Stimulated activated CD4-positive, alpha-beta T cell treated with anti-CD3 and anti-CD28 coated beads, Interleukin-1b, Interleukin-23, amount 100 ng/mL, for 48 hours (primary cell): ENCODE measurements around the gene LFNG.

Source experiments
- DNase-seq: peaks from one replicate; pipeline ENCODE4 v3.0.0-alpha.2; 2020

LFNG gene

DNA sequence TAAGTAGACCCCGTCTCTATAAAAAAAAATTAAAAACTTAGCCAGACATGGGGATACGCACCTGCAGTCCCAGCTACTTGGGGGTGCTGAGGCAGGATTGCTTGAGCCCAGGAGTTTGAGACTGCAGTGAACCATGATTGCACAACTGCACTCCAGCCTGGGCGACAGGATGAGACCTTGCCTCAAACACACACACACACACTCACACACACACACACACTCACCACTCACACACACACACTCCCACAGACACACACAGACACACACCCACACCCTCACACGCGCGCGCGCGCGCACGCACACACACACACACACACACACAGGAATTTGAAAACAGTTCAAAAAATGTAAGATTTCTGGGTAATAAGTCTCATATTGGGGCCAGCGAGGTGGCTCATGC lies 34.7 kb upstream of the LFNG start:
- DNase-seq, result no peak

DNA sequence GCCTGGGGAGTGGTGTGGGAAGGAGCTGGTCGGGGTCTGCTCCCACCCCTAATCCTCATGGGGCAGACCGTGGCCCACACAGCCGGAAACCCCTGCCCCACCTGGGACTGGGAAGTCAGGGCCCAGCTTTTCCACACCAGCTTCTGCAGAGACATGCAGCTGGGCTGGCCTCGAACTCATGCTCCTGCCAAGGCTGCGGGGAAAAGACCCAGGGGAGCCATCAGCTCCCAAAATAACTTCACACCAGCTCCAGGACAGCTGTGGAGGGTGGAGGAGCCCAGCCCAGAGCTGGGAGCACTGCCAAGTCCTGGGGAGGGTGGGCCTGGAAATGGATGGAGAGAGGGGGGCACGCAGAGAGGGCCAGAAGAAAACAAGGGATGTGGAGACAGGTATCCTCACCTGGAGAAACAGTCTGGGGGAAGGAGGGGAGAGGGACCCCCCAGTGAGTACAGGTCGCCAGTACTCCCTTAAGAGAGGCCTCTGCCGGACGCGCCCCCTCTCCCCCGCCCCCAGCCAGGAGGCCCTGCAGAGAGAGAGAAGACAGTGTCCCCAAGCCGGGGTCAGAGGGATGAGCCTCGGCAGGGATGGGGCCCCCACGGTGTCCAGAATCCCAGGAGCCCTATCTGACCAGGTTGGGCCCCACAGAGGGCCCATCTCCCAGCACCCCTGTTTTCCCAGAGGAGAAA lies 31.8 kb upstream of the LFNG start:
- DNase-seq, result no peak

DNA sequence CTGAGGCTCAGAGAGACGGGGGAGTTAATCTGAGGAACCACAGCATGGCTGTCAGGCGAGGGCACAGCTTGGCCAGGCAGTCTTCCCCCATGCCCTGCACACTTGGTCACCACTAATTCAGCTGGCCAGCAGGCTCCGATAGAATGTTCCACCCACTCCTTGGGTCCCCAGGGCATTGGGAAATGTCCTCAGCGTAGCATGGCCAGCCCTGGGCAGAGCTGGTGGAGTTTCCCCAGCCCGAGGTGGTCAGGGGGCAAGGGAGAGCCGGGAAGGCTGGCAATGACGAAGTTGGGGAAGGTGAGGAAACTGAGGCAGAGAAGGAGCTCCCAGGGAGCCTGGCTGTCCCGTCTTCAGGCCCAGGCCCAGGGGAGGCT lies 31.3 kb upstream of the LFNG start:
- DNase-seq, result no peak

DNA sequence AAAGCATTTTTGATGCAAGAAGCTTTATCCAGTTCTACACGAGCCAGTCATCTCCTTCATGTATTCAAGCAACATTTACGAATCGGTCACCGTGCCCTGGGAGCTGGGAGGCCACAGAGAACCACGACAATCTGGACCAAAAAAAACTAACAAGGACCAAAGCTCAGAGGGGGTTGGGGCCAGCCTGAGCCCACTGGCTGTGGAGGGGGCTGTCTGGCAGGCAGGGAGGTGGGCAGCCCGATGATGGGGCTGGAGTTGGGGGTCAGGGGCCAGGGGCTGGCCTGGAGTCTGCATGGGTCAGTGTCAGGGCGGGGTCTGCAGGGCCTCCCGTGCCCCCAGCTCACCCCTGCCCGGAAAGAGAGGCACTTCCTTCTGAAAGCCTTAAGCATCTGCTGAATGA lies 30.9 kb upstream of the LFNG start:
- DNase-seq, result no peak

DNA sequence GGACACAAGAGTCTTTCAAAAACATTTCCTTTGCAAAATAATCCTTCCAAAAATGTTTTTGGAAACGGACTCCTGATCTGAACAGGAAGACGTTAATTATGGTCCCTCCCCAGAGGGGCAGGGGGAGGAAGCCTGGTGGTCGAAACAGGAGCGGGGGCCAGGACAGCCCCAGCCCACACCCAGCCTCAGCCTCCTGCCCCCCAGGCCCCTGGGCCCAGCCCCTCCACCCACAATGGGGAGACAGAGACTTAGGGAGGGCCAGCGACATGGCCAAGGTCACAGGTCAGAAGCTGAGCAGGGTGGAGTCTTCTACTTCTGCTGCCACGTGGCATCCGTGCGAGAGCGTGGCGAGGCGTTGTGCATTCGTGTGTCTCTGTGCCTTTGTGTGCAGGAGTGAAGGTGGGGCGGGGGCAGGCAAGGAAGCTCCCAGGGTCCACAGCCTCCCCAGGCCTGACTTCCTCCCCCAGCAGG lies 29.4 kb upstream of the LFNG start:
- DNase-seq, result no peak

DNA sequence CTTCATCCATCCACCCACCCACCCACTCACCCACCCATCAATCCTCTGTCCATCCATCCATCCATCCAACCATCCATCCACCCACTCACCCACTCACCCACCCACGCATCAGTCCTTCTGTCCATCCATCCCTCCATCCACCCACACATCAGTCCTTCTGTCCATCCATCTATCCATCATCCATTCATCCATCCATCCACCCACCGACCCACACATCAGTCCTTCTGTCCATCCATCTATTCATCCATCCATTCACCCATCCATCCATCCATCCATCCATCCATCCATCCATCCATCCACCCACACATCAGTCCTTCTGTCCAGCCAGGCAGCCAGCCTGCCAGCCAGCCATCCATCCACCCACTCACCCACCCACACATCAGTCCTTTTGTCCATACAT lies 27.5 kb upstream of the LFNG start:
- DNase-seq, result no peak

DNA sequence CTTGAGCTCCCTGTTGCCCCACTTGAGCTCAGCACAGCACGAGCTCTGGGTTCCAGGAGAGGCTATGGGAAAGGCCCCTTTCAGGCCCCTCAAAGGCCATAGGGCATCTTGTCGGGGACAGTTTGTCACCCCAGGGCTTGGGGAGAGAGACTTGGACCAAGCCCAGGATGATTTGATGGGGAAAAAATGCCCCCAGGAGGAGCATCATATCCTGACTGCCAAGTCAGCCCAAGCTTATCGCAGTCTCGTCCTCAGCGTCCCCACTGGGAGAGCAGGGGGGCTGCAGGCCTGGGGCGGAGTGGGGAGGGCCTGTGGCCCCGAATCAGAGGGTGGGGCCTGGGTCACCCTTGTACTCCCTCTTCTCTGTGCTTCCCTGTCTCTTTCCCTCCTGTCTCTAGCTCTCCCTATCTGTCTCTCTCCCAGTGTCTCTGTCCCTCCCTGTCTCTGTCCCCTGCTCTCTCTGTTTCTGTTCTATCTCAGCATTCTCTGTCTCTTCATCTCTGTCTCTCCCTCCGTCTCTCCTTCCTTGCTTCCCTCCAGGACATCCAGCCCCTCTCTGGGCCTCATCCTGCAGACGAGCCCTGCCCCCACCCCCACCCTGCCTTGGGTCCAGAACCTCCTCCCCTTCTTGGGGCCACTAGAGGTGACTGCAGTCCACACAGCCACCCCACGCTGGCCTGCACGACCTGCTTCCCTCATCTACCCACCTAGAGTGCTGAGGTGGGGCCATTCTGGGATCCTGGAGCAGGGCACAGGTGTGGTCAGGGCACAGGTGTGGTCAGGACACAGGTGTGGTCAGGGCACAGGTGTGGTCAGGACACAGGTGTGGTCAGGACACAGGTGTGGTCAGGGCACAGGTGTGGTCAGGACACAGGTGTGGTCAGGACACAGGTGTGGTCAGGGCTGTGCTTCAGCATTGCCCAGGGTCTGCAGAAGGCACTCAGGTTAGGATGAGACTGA lies 26.1 kb upstream of the LFNG start:
- no peak for DNase-seq

DNA sequence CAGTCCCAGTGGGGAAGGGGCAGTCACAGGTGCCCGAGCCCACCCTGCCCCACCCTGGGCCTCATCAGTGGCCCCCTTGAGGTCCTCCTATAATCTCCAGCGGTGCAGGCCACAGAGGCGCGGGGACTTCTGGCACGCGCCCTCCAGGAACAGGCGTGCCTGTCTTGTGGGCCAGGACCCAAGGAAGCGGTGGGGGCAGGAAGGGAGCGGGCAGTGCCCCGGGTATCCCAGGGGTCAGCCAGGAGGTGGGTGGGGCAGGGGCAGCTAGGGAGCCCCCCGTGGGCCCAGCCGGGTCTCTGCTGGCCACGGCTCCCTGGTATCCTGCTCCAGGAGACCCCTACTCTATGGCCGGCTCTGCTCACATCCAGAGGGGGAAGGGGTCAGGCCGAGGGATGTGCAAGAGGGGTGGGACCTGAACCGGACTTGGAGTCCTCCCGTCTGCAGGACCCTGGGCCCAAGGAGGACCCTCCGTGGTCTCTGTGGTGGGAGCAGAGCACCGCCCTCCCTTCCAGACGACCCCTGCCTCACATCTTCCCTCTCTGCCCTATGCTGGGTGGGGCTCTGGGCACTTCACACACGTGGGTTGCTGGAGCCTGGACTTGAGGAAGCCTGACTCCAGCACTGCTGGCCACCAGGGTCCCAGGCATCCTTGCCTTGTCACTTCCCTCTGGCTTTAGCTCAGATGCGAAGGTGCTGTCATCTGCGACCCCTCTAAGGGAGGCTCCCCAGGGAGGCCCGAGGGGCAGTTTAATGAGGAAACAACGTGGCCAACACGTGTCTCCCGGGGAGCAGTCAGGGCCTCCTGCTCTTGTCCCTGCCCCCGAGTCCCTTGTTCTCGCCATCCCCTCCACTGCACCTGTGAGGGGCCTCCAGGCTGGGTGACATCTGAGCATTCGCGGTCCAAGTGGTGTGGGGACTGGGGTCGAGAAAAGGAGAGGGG lies 25.1 kb upstream of the LFNG start:
- DNase-seq, result no peak

DNA sequence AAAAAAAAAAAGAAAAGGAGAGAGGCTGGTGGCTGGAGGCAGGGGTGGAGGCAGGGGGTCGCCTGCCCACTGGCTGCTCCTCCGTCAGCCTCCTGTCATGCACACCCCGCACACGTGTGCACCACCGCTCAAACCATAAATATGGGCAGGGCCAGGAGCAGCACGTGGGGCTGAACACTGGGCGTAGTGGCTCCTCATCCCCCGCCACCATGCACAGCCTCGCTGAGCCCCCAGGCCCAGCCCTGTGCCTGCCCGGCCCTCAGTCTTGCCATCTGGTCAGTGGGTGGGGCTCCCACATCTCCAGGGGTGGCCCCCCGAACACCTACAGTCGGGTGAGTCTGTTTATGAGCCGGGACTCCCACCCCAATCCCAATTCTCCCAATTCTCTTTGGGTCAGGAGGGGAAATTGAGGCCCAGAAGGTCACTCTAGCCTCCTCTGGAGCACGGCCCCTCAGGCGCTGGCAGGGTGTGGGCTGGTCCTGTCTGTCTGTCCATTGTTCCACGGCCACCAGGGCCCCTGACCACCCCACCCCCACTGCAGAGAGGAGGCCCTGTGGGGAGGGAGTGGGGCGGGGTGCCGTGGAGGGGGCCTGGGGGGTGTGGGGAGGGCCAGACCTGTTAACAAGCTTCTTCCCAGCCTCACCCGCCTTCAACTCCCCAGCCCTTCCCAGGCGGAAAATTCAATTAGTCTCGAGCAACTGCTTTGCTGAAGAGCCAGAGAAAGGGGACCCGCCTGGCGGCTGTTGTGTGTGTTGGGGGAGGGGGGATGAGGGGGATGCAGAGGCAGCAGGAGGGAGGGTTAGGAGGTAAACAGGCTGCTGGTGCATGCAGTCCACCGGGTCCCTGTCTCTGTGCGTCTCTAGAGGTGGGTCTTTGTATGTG lies 23.9 kb upstream of the LFNG start:
- no peak for DNase-seq

DNA sequence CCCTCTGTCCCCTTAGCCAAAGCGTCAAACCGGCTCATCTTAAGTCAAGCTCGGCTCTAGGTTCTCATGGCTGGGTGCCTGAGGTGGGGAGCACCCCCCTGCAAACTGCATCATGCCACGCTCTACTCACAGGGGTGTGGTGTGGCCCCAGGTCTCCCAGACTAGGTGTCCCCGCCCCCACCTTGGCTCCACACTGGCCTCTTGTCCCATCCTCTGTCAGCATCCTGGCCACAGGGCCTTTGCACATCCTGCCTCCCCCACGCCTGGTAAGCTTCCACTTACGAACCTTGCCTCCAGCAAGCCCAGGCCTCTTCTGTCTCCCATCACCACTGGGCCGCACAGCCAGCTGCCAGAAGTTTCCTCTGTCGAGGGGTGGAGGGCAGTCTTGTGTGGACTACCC lies 23.2 kb upstream of the LFNG start:
- no peak for DNase-seq

DNA sequence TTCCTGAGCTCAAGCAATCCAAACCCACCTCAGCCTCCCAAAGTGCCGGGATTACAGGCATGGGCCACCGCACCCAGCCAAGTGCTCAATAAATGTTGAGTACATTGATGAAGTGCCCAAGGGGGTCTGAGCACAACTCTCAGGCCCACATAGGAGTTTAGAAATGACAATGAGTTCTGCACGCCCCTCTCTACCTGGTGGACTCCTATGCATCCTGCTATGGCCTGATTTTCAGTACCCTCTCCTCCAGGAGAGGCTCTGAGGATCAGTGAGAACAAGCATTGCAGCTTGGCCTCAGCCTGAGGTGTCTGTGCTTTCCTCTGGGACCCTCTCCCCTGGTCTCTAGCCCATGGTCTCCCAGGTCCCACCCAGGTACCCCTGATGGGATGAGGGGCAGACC lies 22.5 kb upstream of the LFNG start:
- DNase-seq, result no peak

DNA sequence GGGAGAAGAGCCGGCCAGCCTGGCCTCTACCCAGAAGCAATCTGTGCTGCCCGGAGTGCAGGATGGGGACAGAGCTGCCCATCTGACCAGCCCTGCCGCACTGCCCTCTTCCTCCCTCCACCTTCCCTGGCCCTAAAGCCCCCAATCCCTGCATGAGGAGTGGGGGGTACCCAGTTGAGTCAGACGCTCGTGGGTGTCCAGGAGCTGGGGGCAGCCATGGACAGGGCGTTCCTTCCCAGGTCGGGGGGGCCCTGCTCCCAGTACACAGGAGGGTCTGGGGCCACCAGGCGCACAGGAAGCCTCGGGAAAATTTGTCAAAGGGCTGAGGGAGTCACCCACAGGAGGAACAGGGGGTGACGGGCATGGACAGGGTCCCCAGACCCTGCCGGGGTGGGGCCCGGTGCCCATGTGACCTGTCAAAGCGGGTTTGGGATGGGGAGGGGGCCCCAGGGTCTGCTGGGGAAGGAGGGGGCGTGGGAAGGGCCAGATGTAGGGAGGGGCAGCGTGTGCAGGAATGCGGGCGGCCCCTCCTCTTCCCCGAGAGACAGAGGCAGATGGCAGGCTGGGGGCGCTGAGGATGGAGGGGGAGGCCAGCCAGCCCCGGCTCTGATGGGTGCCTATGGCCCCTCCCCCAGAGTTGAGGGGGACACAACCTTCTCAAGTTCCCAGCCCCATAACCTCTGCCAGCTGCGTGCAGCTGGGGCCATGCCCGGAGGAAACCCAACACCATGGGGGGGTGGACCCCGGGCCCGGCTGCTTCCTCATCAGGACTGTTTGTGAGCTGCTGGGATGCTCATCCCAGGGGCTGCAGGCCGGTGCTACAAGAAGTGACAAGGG lies 21.9 kb upstream of the LFNG start:
- DNase-seq, result no peak

DNA sequence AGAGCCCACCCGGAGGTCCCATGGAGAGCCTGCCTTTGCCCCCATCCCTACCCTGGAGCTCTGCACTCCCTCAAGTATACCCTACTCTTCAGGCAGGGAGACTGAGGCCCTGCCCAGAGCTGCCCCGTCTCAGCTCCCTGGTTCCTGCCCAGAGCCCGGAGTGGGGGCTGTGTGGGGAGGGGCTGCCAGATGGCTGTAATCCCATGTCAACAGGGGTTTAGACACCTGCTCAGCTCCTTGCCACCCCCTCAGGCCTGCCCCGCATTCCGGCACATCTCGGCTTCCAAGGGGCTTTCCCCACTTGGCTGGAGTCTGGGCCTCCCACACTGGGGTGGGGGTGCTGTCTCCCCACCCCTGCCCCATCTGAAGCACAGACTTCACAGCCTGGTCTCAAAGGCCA lies 20.9 kb upstream of the LFNG start:
- DNase-seq, result no peak

DNA sequence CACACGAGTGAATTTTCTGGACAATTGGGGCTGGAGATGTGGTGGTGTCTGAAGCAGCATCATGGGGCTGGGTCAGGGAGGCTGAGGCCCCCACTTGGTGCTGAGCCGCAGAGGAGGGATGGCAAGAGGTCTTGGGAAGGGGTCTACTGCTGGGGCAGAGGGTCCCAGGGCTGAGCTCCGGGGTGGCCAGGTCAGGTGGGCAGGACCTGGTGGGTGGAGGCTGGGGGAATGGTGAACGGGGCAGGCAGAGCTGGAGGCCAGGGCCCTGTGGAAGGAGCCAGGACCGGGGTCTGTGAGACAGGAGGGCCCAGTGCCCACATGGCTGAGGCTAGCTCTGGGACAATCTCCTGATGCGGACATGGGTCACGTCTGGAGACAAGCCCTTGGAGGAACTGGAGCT lies 20.4 kb upstream of the LFNG start:
- no peak for DNase-seq

DNA sequence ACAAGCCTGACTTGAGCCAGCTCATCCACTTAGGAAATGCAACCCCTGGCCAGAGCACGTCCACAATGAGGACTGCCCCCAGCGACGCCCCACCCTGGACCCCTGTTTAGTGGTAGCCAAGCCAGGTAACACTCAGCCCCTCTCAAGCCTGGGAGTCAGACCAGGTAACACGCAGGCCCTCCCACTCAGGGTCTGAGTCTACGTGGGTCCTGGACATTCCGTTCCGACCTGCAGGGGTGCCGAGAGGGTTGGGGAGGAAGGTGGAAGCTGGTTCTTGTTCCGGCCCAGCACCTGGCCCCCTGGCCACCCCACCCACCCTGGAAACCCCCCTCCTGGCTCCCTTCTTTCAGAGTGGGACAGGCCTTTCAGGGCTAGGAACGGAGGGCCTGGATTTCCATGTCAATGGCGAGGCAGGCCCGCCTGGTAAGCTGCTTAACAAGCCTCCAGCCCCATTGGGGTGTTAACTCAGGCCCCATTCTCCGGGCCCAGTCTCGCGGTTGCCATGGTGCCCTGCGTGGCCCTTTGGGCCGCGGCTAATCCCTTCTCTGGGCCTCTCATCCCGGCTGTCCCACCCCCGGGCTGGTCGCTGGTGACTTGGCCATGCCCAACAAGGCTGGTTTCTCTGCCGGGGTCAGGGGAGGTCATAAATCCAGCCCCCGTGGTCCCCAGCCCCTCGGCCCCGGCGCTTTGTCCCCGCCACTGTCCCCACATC lies 19.7 kb upstream of the LFNG start:
- no peak for DNase-seq

DNA sequence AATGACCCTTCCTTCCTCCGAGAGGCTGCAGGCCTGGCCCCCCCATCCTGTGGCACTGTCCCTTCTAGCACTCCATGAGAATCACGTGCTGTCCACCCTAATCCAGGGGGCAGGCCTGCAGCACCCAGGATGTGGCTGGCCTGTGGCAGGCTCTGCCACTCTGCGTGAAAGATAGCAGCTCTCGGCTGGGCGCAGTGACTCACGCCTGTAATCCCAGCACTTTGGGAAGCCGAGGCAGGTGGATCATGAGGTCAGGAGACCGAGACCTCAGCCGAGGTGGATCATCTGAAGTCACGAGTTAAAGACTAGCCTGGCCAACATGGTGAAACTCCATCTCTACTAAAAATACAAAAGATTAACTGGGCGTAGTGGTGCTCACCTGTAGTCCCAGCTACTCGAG lies 18.9 kb upstream of the LFNG start:
- DNase-seq, result no peak

DNA sequence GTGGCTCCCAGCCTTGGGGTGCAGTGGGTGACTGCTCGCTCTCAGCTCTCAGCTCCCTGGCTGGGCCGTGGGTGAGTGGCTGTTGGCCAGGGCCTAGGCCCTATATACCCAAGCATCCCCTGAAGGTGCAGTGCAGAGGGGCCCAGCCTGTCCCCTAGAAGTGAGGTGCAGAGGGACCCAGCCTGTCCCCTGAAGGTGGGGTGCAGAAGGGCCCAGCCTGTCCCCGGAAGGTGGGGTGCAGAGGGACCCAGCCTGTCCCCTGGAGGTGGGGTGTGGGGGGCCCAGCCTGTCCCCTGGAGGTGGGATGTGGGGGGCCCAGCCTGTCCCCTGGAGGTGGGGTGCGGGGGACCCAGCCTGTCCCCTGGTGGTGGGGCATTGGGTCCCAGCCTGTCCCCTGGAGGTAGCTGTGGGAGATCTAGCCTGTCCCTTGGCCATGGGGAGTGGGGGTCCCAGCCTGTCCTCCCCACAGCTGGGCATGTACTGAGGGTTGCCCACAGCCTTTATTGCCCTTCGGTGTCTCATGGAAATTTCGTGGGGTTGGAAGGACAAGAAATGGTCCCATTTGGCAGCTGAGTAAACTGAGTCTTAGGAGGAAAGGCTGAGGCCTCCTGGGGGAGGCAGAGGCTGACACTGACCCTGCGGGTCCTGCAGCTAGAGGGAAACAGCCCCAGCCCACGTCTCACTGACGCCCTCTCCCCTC lies 17.5 kb upstream of the LFNG start:
- no peak for DNase-seq

DNA sequence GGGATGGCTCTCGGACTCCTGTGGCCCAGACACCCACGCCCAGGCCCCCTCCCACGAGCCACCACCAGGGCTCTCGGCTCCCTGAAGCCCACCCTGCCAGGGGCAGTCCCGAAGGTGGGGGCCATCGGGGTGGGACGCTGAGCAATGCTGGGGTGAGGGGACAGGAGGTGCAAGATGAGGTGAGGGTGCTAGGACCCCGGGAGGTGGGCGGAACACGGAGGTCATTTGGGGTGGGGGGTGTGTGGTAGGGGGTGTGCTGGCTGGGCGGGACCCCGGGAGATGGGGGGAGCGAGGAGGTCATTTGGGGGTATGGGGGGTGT lies 17.0 kb upstream of the LFNG start:
- DNase-seq, result no peak

DNA sequence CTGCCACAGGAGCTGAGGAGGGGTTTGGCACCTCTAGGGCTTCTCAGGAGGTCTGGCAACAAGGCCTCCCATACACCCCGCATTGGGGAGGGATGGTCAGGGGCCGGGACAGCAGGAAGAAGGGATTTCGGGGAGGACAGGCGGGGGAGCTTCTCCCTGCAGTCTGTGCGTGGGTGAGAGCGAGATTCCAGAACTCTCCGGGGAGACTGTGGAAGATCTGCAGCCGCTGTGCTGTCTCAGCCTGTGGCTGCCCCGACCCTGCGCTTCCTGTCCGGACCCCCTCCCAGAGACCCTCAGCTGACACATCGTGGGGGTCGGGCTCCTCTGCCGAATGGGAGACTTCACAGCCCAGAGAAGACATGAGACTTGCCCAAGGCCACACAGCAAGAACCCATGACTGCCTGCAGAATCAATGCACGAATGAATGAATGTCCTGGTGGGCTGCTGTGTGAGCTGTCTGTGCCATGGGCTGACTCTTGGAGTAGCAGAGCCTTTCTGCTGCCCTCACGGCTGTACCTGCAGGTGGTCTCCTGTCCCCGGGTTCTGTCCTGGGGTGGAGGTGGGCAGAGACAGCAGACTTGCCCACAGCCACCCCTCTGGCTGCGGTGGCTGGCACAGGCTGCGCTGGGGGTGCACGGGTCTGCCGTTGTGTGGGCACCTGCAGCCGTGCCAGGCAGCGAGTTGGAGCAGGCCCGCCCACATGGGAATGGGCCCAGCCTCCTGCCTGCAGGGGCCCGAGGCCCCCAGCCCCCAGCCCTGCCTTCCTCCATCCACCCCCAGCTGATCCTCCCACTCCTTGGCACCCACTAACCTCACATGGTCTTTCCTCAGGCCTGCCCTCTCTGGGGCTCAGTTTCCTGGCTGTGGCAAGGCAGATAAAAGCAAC lies 16.3 kb upstream of the LFNG start:
- DNase-seq, result no peak
